Glomerular visceral epithelial cell (primary cell): ENCODE results near the gene THAP4.

Source experiments
- DNase-seq: peaks from one replicate; pipeline ENCODE4 v3.0.0-alpha.2; 2016; ENCODE audit errors: extremely low spot score

The THAP4 gene

GRCh38 chr2:241637018-241637794 is at the start of gene THAP4, which contains the start of gene ATG4B:
TSS of gene THAP4 (minus strand) at chr2:241637158. CDS start at chr2:241637017, 141 bp downstream.
TSS of gene ATG4B (plus strand) at chr2:241637693. CDS start at chr2:241637715, 22 bp downstream.
- DNase-seq = peak; percentile 90

- no peak for DNase-seq
Observed at GRCh38 chr2:241686324-241686649, 49.3 kb upstream of the THAP4 start.

- DNase-seq = peak; percentile 95
Observed at GRCh38 chr2:241680827-241681599, 44.1 kb upstream of the THAP4 start.

- no peak for DNase-seq
Observed at GRCh38 chr2:241680044-241680443, 43.1 kb upstream of the THAP4 start.

GRCh38 chr2:241678784-241679540 is 42.0 kb upstream of the THAP4 start:
- DNase-seq = no peak

GRCh38 chr2:241678307-241678706 is 41.3 kb upstream of the THAP4 start:
- DNase-seq = no peak

- DNase-seq = no peak
Observed at GRCh38 chr2:241677392-241677791, 40.4 kb upstream of the THAP4 start.

GRCh38 chr2:241676665-241677064 is 39.7 kb upstream of the THAP4 start:
- no peak for DNase-seq

- no peak for DNase-seq
Observed at GRCh38 chr2:241675885-241676284, 38.9 kb upstream of the THAP4 start.

- peak; percentile 22 for DNase-seq
Observed at GRCh38 chr2:241673797-241674725, 37.1 kb upstream of the THAP4 start.

GRCh38 chr2:241673189-241673663 is 36.3 kb upstream of the THAP4 start:
- DNase-seq = no peak

GRCh38 chr2:241672243-241673188 is 35.6 kb upstream of the THAP4 start:
- no peak for DNase-seq

GRCh38 chr2:241671457-241672240 is 34.7 kb upstream of the THAP4 start:
- no peak for DNase-seq

GRCh38 chr2:241670333-241671110 is 33.6 kb upstream of the THAP4 start:
- no peak for DNase-seq

- DNase-seq = no peak
Observed at GRCh38 chr2:241668839-241669238, 31.9 kb upstream of the THAP4 start.

GRCh38 chr2:241668354-241668753 is 31.4 kb upstream of the THAP4 start:
- no peak for DNase-seq

GRCh38 chr2:241666627-241667400 is 29.9 kb upstream of the THAP4 start:
- no peak for DNase-seq
